BLaER1 treated with 17β-estradiol and CSF1 and Interleukin-3, amounts not matched to agents 10 nM and 100 nM (cell line): ENCODE data around the gene LMOD3.

Experiments used
- H3K27ac ChIP-seq, 11 experiments: shearing (Covaris generic); formaldehyde crosslinking; 2 replicates each; pipeline ENCODE4 v1.8.1; 2022
- H3K27me3 ChIP-seq, 11 experiments: shearing (Covaris generic); formaldehyde crosslinking; 2 replicates each; pipeline ENCODE4 v1.8.1; 2022
- H3K36me3 ChIP-seq, 11 experiments: shearing (Covaris generic); formaldehyde crosslinking; 2 replicates each; pipeline ENCODE4 v1.8.1; 2022
- H3K4me1 ChIP-seq, 10 experiments: shearing (Covaris generic); formaldehyde crosslinking; 2 replicates each; pipeline ENCODE4 v1.8.1; 2022
- H3K4me2 ChIP-seq, 11 experiments: shearing (Covaris generic); formaldehyde crosslinking; 2 replicates each; pipeline ENCODE4 v1.8.1; 2022
- H3K4me3 ChIP-seq, 10 experiments: shearing (Covaris generic); formaldehyde crosslinking; 2 replicates each; pipeline ENCODE4 v1.8.1; 2022
- H3K9ac ChIP-seq, 11 experiments: shearing (Covaris generic); formaldehyde crosslinking; 2 replicates each; pipeline ENCODE4 v1.8.1; 2022
- H3K9me3 ChIP-seq, 11 experiments: shearing (Covaris generic); formaldehyde crosslinking; replicated peaks in 1 of 11; 2 replicates each; pipeline ENCODE4 v1.8.1; 2022
- H4K20me1 ChIP-seq, 11 experiments: shearing (Covaris generic); formaldehyde crosslinking; 2 replicates each; pipeline ENCODE4 v1.8.1; 2022
- Cebpa-rat ChIP-seq, 11 experiments: shearing (Covaris generic); IDR thresholded peaks; 2 replicates each; pipeline ENCODE4 v1.8.1; 2022

The LMOD3 gene

GRCh38 chr3:69122403-69122802, at the start of gene LMOD3:
Gene LMOD3 (minus strand): TSS chr3:69122595. CDS start chr3:69122386, 209 bp downstream.
- Histone ChIP-seq H3K4me2 (peak within 1 kb of the TSS; percentile 54 to 87 (median 83)), H3K27ac (peak within 1 kb of the TSS in 9 of 11 experiments; percentile 13 to 61 (median 56); a peak in 17 of 22 replicates), H4K20me1 (no peaks in the 10 kb centered on the region), H3K36me3 (no peaks in the 10 kb centered on the region), H3K4me1 (peaks cover 19 to 29% (median 27%) of the 10 kb centered on the region in 10 experiments), H3K9ac (peak within 1 kb of the TSS in 8 of 11 experiments; percentile 6 to 50 (median 34); a peak in 12 of 22 replicates), H3K27me3 (no peaks in the 10 kb centered on the region), H3K4me3 (peak within 1 kb of the TSS in 8 of 10 experiments; percentile 9 to 55 (median 30); a peak in 8 of 20 replicates), H3K9me3 (no peaks in the 10 kb centered on the region)
- TF ChIP-seq Cebpa-rat (IDR thresholded peaks at IDR 0.05): no peak

- Histone ChIP-seq H3K9me3 (no peaks in the 10 kb centered on the region), H3K4me1 (no peaks in the 10 kb centered on the region), H3K4me2 (no peak overlapping the region), H3K36me3 (peaks cover 84 to 100% (median 93%) of the 10 kb centered on the region in 11 experiments), H3K27ac (no peak overlapping the region), H3K9ac (no peak overlapping the region), H4K20me1 (peaks cover 0 to 82% (median 14%) of the 10 kb centered on the region in 11 experiments; a peak in 13 of 22 replicates), H3K4me3 (no peak overlapping the region), H3K27me3 (no peaks in the 10 kb centered on the region)
- TF ChIP-seq Cebpa-rat (IDR thresholded peaks at IDR 0.05): no peak
These were observed 49.7 kb upstream of the LMOD3 start for GRCh38 chr3:69172058-69172457.

- H3K27me3 ChIP-seq: no peaks in the 10 kb centered on the region
- H3K4me1 ChIP-seq: no peaks in the 10 kb centered on the region
- H3K9me3 ChIP-seq: no peaks in the 10 kb centered on the region
- no peak overlapping the region for H3K4me2 ChIP-seq
- peaks cover 31 to 50% (median 39%) of the 10 kb centered on the region in 11 experiments for H3K36me3 ChIP-seq
- no peak overlapping the region for H3K27ac ChIP-seq
- no peak overlapping the region for H3K9ac ChIP-seq
- no peak for TF ChIP-seq Cebpa-rat (IDR thresholded peaks at IDR 0.05)
- H3K4me3 ChIP-seq: no peak overlapping the region
- H4K20me1 ChIP-seq: peaks cover 0 to 25% (median 0%) of the 10 kb centered on the region in 11 experiments; a peak in 6 of 22 replicates
These were observed 44.1 kb upstream of the LMOD3 start for GRCh38 chr3:69166446-69166845.

GRCh38 chr3:69165744-69166143, 43.3 kb upstream of the LMOD3 start:
- Histone ChIP-seq H3K27ac (no peak overlapping the region), H3K27me3 (no peaks in the 10 kb centered on the region)

GRCh38 chr3:69164296-69164695, 41.9 kb upstream of the LMOD3 start:
- H3K4me2 ChIP-seq: no peak overlapping the region
- H3K27ac ChIP-seq: no peak overlapping the region
- no peaks in the 10 kb centered on the region for H3K9me3 ChIP-seq
- no peaks in the 10 kb centered on the region for H3K4me1 ChIP-seq
- no peak overlapping the region for H3K9ac ChIP-seq
- H3K4me3 ChIP-seq: no peak overlapping the region
- H3K36me3 ChIP-seq: peaks cover 10 to 29% (median 17%) of the 10 kb centered on the region in 11 experiments; a peak in 19 of 22 replicates
- H4K20me1 ChIP-seq: peaks cover 0 to 6% (median 0%) of the 10 kb centered on the region in 11 experiments; a peak in 3 of 22 replicates
- H3K27me3 ChIP-seq: no peaks in the 10 kb centered on the region
- no peak for TF ChIP-seq Cebpa-rat (IDR thresholded peaks at IDR 0.05)

More at GRCh38 chr3:69165744-69166143, 43.3 kb upstream of the LMOD3 start:
- Histone ChIP-seq H3K36me3 (peaks cover 24 to 43% (median 32%) of the 10 kb centered on the region in 11 experiments), H3K4me2 (no peak overlapping the region), H3K4me3 (no peak overlapping the region), H3K4me1 (no peaks in the 10 kb centered on the region), H4K20me1 (peaks cover 0 to 18% (median 0%) of the 10 kb centered on the region in 11 experiments; a peak in 3 of 22 replicates), H3K9ac (no peak overlapping the region), H3K9me3 (no peaks in the 10 kb centered on the region)
- no peak for TF ChIP-seq Cebpa-rat (IDR thresholded peaks at IDR 0.05)

- H3K4me1 ChIP-seq: no peaks in the 10 kb centered on the region
- no peaks in the 10 kb centered on the region for H3K27me3 ChIP-seq
- no peak overlapping the region for H3K9ac ChIP-seq
- H4K20me1 ChIP-seq: peaks cover 0 to 5% (median 0%) of the 10 kb centered on the region in 11 experiments; a peak in 2 of 22 replicates
- H3K4me3 ChIP-seq: no peak overlapping the region
- no peak overlapping the region for H3K4me2 ChIP-seq
- no peak for TF ChIP-seq Cebpa-rat (IDR thresholded peaks at IDR 0.05)
- H3K36me3 ChIP-seq: peaks cover 0 to 10% (median 4%) of the 10 kb centered on the region in 11 experiments; a peak in 8 of 22 replicates
- H3K9me3 ChIP-seq: no peaks in the 10 kb centered on the region
- H3K27ac ChIP-seq: no peak overlapping the region
These were observed 40.0 kb upstream of the LMOD3 start for GRCh38 chr3:69162308-69162980.

GRCh38 chr3:69161587-69162307, 39.4 kb upstream of the LMOD3 start:
- H3K4me1 ChIP-seq: no peaks in the 10 kb centered on the region
- H3K36me3 ChIP-seq: peaks cover 0 to 4% (median 0%) of the 10 kb centered on the region in 11 experiments; a peak in 3 of 22 replicates
- no peak overlapping the region for H3K4me2 ChIP-seq
- no peak for TF ChIP-seq Cebpa-rat (IDR thresholded peaks at IDR 0.05)
- no peak overlapping the region for H3K9ac ChIP-seq
- no peak overlapping the region for H3K4me3 ChIP-seq
- no peaks in the 10 kb centered on the region for H3K9me3 ChIP-seq
- no peaks in the 10 kb centered on the region; a peak in 2 of 22 replicates for H4K20me1 ChIP-seq
- no peak overlapping the region for H3K27ac ChIP-seq
- no peaks in the 10 kb centered on the region for H3K27me3 ChIP-seq

- no peak overlapping the region for H3K9ac ChIP-seq
- no peaks in the 10 kb centered on the region for H3K9me3 ChIP-seq
- H3K4me1 ChIP-seq: no peaks in the 10 kb centered on the region
- H3K4me2 ChIP-seq: no peak overlapping the region
- H3K27ac ChIP-seq: no peak overlapping the region
- H3K36me3 ChIP-seq: no peaks in the 10 kb centered on the region
- TF ChIP-seq Cebpa-rat (IDR thresholded peaks at IDR 0.05): no peak
- no peak overlapping the region for H3K4me3 ChIP-seq
- H4K20me1 ChIP-seq: no peaks in the 10 kb centered on the region
- no peaks in the 10 kb centered on the region for H3K27me3 ChIP-seq
These were observed 38.1 kb upstream of the LMOD3 start for GRCh38 chr3:69160525-69160924.

- H3K4me3 ChIP-seq: no peak overlapping the region
- H3K36me3 ChIP-seq: no peaks in the 10 kb centered on the region
- TF ChIP-seq Cebpa-rat (IDR thresholded peaks at IDR 0.05): no peak
- H4K20me1 ChIP-seq: no peaks in the 10 kb centered on the region
- no peak overlapping the region for H3K27ac ChIP-seq
- H3K9ac ChIP-seq: no peak overlapping the region
- no peaks in the 10 kb centered on the region for H3K9me3 ChIP-seq
- no peak overlapping the region for H3K4me2 ChIP-seq
- no peaks in the 10 kb centered on the region for H3K4me1 ChIP-seq
- H3K27me3 ChIP-seq: no peaks in the 10 kb centered on the region
These were observed 37.7 kb upstream of the LMOD3 start for GRCh38 chr3:69160107-69160506.
